Endometrial microvascular endothelial cells (primary cell): ENCODE results near the gene MRPL14. TPM values are rescaled to one million over a fixed set of nuclear protein-coding genes. Genes with fewer than 3 reads are reported as not detected.

Source experiments
- total RNA-seq: library from RNA; depleted of rRNA; stranded (reverse); fragments of >200 nt; gene quantifications from one replicate; pipeline ENCODE4 v1.2.3, GENCODE V29; 2015; ENCODE audit errors: inconsistent ontology term

The MRPL14 gene
- total RNA-seq, 1 donor from 2014 or later: 50.4 TPM

Other genes starting within 250 kb of the MRPL14 start
- gene TMEM63B, start 102 bp upstream of the MRPL14 start, total RNA-seq: 28.7 TPM
- gene CAPN11, start 31.4 kb upstream of the MRPL14 start, total RNA-seq: 3.8 TPM
- not detected for gene MYMX, start 89.5 kb upstream of the MRPL14 start, total RNA-seq
- gene SLC29A1, start 96.1 kb upstream of the MRPL14 start, total RNA-seq: 158 TPM
- gene HSP90AB1, start 119.6 kb upstream of the MRPL14 start, total RNA-seq: 1,526 TPM
- gene SLC35B2, start 130.1 kb upstream of the MRPL14 start, total RNA-seq: 56.8 TPM
- 47.3 TPM for gene NFKBIE, start 138.1 kb upstream of the MRPL14 start, total RNA-seq
- not detected for gene TMEM151B, start 143.0 kb upstream of the MRPL14 start, total RNA-seq
- 20.3 TPM for gene AARS2, start 185.9 kb upstream of the MRPL14 start, total RNA-seq
- not detected for gene SPATS1, start 215.2 kb upstream of the MRPL14 start, total RNA-seq